ENCODE results near the gene IKZF3.
A peak's percentile ranks its signal among the peaks of the same experiment; 100 is the strongest.
"Not testable (repeated sequence)": the region's sequence is repeated elsewhere in the genome, so short reads cannot be mapped to it uniquely, and the experiment has no call there.

The IKZF3 gene

GRCh38 chr17:39765175-39765574, 98.9 kb downstream of the IKZF3 start:
- peaks cover 6 to 11% of the 10 kb centered on the region in 2 donors for H3K27me3 ChIP-seq (ENCODE audit: control insufficient read depth in 1 of 2, insufficient read depth in 2 of 2, low read length in 2 of 2)
- no peak overlapping the region for H3K27ac ChIP-seq (ENCODE audit: low read length)
- H3K4me1 ChIP-seq (ENCODE audit: control insufficient read depth, insufficient read depth, low read length), result no peaks in the 10 kb centered on the region
- no peaks in the 10 kb centered on the region for H3K9me3 ChIP-seq (ENCODE audit: control insufficient read depth in 2 of 2, low read length in 2 of 2)
- no peaks in the 10 kb centered on the region for H3K36me3 ChIP-seq (ENCODE audit: control insufficient read depth in 2 of 2, insufficient read depth in 2 of 2, low read length in 2 of 2)
- H3K9ac ChIP-seq (ENCODE audit: low read length in 2 of 2), result no peak overlapping the region
- H3K4me3 ChIP-seq (ENCODE audit: low read length in 2 of 2), result no peak overlapping the region

GRCh38 chr17:39764171-39764570, 99.9 kb downstream of the IKZF3 start:
- H3K27ac ChIP-seq (ENCODE audit: low read length), result not testable (repeated sequence)

GRCh38 chr17:39763051-39763820, 100.9 kb downstream of the IKZF3 start:
- Histone ChIP-seq H3K9ac (ENCODE audit: low read length in 2 of 2) (no peak overlapping the region), H3K27me3 (ENCODE audit: control insufficient read depth in 1 of 2, insufficient read depth in 2 of 2, low read length in 2 of 2) (peaks cover 7 to 11% of the 10 kb centered on the region in 2 donors), H3K27ac (ENCODE audit: low read length) (no peak overlapping the region), H3K4me1 (ENCODE audit: control insufficient read depth, insufficient read depth, low read length) (no peaks in the 10 kb centered on the region), H3K36me3 (ENCODE audit: control insufficient read depth in 2 of 2, insufficient read depth in 2 of 2, low read length in 2 of 2) (no peaks in the 10 kb centered on the region), H3K9me3 (ENCODE audit: control insufficient read depth in 2 of 2, low read length in 2 of 2) (no peaks in the 10 kb centered on the region), H3K4me3 (ENCODE audit: low read length in 2 of 2) (no peak overlapping the region)

More at GRCh38 chr17:39764171-39764570, 99.9 kb downstream of the IKZF3 start:
- H3K9me3 ChIP-seq (ENCODE audit: control insufficient read depth in 2 of 2, low read length in 2 of 2); H3K4me1 ChIP-seq (ENCODE audit: control insufficient read depth, insufficient read depth, low read length); H3K36me3 ChIP-seq (ENCODE audit: control insufficient read depth in 2 of 2, insufficient read depth in 2 of 2, low read length in 2 of 2); H3K4me3 ChIP-seq (ENCODE audit: low read length in 2 of 2); H3K9ac ChIP-seq (ENCODE audit: low read length in 2 of 2): not testable (repeated sequence)
- H3K27me3 ChIP-seq (ENCODE audit: control insufficient read depth in 1 of 2, insufficient read depth in 2 of 2, low read length in 2 of 2), result peaks cover 7 to 11% of the 10 kb centered on the region in 2 donors

- Histone ChIP-seq H3K27ac (ENCODE audit: low read length) (no peak overlapping the region), H3K4me3 (ENCODE audit: low read length in 2 of 2) (no peak overlapping the region), H3K27me3 (ENCODE audit: control insufficient read depth in 1 of 2, insufficient read depth in 2 of 2, low read length in 2 of 2) (peaks cover 7 to 11% of the 10 kb centered on the region in 2 donors), H3K36me3 (ENCODE audit: control insufficient read depth in 2 of 2, insufficient read depth in 2 of 2, low read length in 2 of 2) (no peaks in the 10 kb centered on the region), H3K4me1 (ENCODE audit: control insufficient read depth, insufficient read depth, low read length) (no peaks in the 10 kb centered on the region), H3K9me3 (ENCODE audit: control insufficient read depth in 2 of 2, low read length in 2 of 2) (no peaks in the 10 kb centered on the region), H3K9ac (ENCODE audit: low read length in 2 of 2) (no peak overlapping the region)
These were observed 102.1 kb downstream of the IKZF3 start for GRCh38 chr17:39761861-39762496.

GRCh38 chr17:39759204-39759603, 104.9 kb downstream of the IKZF3 start:
- Histone ChIP-seq H3K27me3 (ENCODE audit: control insufficient read depth in 1 of 2, insufficient read depth in 2 of 2, low read length in 2 of 2) (peaks cover 2 to 7% of the 10 kb centered on the region in 2 donors), H3K4me3 (ENCODE audit: low read length in 2 of 2) (no peak overlapping the region), H3K4me1 (ENCODE audit: control insufficient read depth, insufficient read depth, low read length) (peaks cover 6% of the 10 kb centered on the region), H3K36me3 (ENCODE audit: control insufficient read depth in 2 of 2, insufficient read depth in 2 of 2, low read length in 2 of 2) (no peaks in the 10 kb centered on the region), H3K9me3 (ENCODE audit: control insufficient read depth in 2 of 2, low read length in 2 of 2) (no peaks in the 10 kb centered on the region), H3K27ac (ENCODE audit: low read length) (no peak overlapping the region), H3K9ac (ENCODE audit: low read length in 2 of 2) (no peak overlapping the region)

- peaks cover 2 to 7% of the 10 kb centered on the region in 2 donors for H3K27me3 ChIP-seq (ENCODE audit: control insufficient read depth in 1 of 2, insufficient read depth in 2 of 2, low read length in 2 of 2)
- H3K9me3 ChIP-seq (ENCODE audit: control insufficient read depth in 2 of 2, low read length in 2 of 2), result no peaks in the 10 kb centered on the region
- no peak overlapping the region for H3K27ac ChIP-seq (ENCODE audit: low read length)
- H3K36me3 ChIP-seq (ENCODE audit: control insufficient read depth in 2 of 2, insufficient read depth in 2 of 2, low read length in 2 of 2), result no peaks in the 10 kb centered on the region
- H3K4me3 ChIP-seq (ENCODE audit: low read length in 2 of 2), result no peak overlapping the region
- no peak overlapping the region for H3K9ac ChIP-seq (ENCODE audit: low read length in 2 of 2)
- peaks cover 12% of the 10 kb centered on the region for H3K4me1 ChIP-seq (ENCODE audit: control insufficient read depth, insufficient read depth, low read length)
These were observed 105.9 kb downstream of the IKZF3 start for GRCh38 chr17:39757931-39758873.

GRCh38 chr17:39757176-39757662, 106.9 kb downstream of the IKZF3 start:
- no peaks in the 10 kb centered on the region for H3K36me3 ChIP-seq (ENCODE audit: control insufficient read depth in 2 of 2, insufficient read depth in 2 of 2, low read length in 2 of 2)
- H3K4me3 ChIP-seq (ENCODE audit: low read length in 2 of 2), result no peak overlapping the region
- H3K9me3 ChIP-seq (ENCODE audit: control insufficient read depth in 2 of 2, low read length in 2 of 2), result no peaks in the 10 kb centered on the region
- no peak overlapping the region for H3K27ac ChIP-seq (ENCODE audit: low read length)
- peaks cover 2 to 7% of the 10 kb centered on the region in 2 donors for H3K27me3 ChIP-seq (ENCODE audit: control insufficient read depth in 1 of 2, insufficient read depth in 2 of 2, low read length in 2 of 2)
- no peak overlapping the region for H3K9ac ChIP-seq (ENCODE audit: low read length in 2 of 2)
- H3K4me1 ChIP-seq (ENCODE audit: control insufficient read depth, insufficient read depth, low read length), result peaks cover 14% of the 10 kb centered on the region

GRCh38 chr17:39756380-39757079, 107.6 kb downstream of the IKZF3 start:
- no peaks in the 10 kb centered on the region for H3K36me3 ChIP-seq (ENCODE audit: control insufficient read depth in 2 of 2, insufficient read depth in 2 of 2, low read length in 2 of 2)
- H3K4me3 ChIP-seq (ENCODE audit: low read length in 2 of 2), result no peak overlapping the region
- no peaks in the 10 kb centered on the region for H3K9me3 ChIP-seq (ENCODE audit: control insufficient read depth in 2 of 2, low read length in 2 of 2)
- H3K27ac ChIP-seq (ENCODE audit: low read length), result no peak overlapping the region
- H3K4me1 ChIP-seq (ENCODE audit: control insufficient read depth, insufficient read depth, low read length), result peaks cover 14% of the 10 kb centered on the region
- no peak overlapping the region for H3K9ac ChIP-seq (ENCODE audit: low read length in 2 of 2)
- H3K27me3 ChIP-seq (ENCODE audit: control insufficient read depth in 1 of 2, insufficient read depth in 2 of 2, low read length in 2 of 2), result peaks cover 2 to 5% of the 10 kb centered on the region in 2 donors

- H3K36me3 ChIP-seq (ENCODE audit: control insufficient read depth in 2 of 2, insufficient read depth in 2 of 2, low read length in 2 of 2), result no peaks in the 10 kb centered on the region
- peak overlapping the region; percentile 72 to 89 for H3K9ac ChIP-seq (ENCODE audit: low read length in 2 of 2)
- H3K27ac ChIP-seq (ENCODE audit: low read length), result peak overlapping the region; percentile 83
- no peak overlapping the region for H3K4me3 ChIP-seq (ENCODE audit: low read length in 2 of 2)
- H3K27me3 ChIP-seq (ENCODE audit: control insufficient read depth in 1 of 2, insufficient read depth in 2 of 2, low read length in 2 of 2), result peaks cover 4 to 5% of the 10 kb centered on the region in 2 donors
- H3K4me1 ChIP-seq (ENCODE audit: control insufficient read depth, insufficient read depth, low read length), result peaks cover 14% of the 10 kb centered on the region
- H3K9me3 ChIP-seq (ENCODE audit: control insufficient read depth in 2 of 2, low read length in 2 of 2), result no peaks in the 10 kb centered on the region
These were observed 108.3 kb downstream of the IKZF3 start for GRCh38 chr17:39755554-39756379.
